ENCODE measurements around the gene LITAFD.

The LITAFD gene

GRCh38 chr16:8866118-8866883 is 15.8 kb upstream of the LITAFD start:
- H3K27me3 Mint-ChIP-seq (ENCODE audit: low read depth, poor library complexity) = peaks cover 3% of the 10 kb centered on the region
- TF ChIP-seq, protein P1, sequence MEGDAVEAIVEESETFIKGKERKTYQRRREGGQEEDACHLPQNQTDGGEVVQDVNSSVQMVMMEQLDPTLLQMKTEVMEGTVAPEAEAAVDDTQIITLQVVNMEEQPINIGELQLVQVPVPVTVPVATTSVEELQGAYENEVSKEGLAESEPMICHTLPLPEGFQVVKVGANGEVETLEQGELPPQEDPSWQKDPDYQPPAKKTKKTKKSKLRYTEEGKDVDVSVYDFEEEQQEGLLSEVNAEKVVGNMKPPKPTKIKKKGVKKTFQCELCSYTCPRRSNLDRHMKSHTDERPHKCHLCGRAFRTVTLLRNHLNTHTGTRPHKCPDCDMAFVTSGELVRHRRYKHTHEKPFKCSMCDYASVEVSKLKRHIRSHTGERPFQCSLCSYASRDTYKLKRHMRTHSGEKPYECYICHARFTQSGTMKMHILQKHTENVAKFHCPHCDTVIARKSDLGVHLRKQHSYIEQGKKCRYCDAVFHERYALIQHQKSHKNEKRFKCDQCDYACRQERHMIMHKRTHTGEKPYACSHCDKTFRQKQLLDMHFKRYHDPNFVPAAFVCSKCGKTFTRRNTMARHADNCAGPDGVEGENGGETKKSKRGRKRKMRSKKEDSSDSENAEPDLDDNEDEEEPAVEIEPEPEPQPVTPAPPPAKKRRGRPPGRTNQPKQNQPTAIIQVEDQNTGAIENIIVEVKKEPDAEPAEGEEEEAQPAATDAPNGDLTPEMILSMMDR (IDR thresholded peaks at IDR 0.05) = no peak
- DNase-seq = peak; percentile 60

GRCh38 chr16:8866884-8867215 is 15.3 kb upstream of the LITAFD start:
- no peaks in the 10 kb centered on the region for H3K9me3 Mint-ChIP-seq
- peaks cover 70% of the 10 kb centered on the region for H3K4me1 Mint-ChIP-seq
- no peak for DNase-seq
- TF ChIP-seq, protein P1 (IDR thresholded peaks at IDR 0.05) = no peak
- peaks cover 3% of the 10 kb centered on the region for H3K27me3 Mint-ChIP-seq (ENCODE audit: low read depth, poor library complexity)
- peak overlapping the region; percentile 93 for H3K4me3 Mint-ChIP-seq
- H3K27ac Mint-ChIP-seq = no peak overlapping the region
- H3K36me3 Mint-ChIP-seq (ENCODE audit: low read depth) = peaks cover 4% of the 10 kb centered on the region

More at GRCh38 chr16:8866118-8866883, 15.8 kb upstream of the LITAFD start:
- Mint-ChIP-seq H3K27ac (no peak overlapping the region), H3K9me3 (no peaks in the 10 kb centered on the region), H3K4me3 (peak overlapping the region; percentile 93), H3K4me1 (peaks cover 74% of the 10 kb centered on the region), H3K36me3 (ENCODE audit: low read depth) (peaks cover 4% of the 10 kb centered on the region)

DNA sequence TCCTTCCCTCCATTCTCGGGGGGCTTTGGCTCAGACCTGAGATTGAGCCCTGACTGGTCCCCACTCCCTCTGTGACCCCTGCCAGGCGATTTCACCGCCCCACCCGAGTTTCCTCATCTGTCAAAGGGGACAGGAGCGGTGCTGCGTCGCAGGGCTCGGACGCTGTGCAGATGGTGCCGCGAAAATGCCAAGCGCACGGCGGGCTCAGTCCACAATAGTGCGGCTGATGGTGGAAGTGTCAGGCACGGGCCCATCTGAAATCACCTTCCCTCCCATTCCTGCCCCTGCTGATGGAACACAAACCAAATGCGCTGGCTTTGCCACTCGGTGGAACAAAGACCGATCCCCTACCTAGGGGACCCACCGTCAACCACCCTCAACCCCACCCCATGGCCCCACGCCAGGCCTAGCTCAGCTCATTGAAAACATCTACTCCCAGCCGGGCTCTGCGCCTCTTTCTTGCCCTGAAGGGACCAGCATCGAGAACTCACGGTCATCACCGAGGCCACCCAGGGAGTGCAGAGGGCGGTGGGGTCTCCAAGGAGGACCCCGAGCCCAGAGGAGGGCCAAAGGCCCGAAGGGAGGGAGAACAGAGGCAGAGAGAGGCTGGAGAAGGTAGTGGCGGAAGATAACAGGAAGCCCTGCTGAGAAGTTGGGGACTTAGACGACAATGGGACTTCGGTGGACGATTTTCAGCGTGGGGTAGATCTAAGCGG is 14.8 kb upstream of the LITAFD start:
- peak; percentile 45 for DNase-seq
- H3K27me3 Mint-ChIP-seq (ENCODE audit: low read depth, poor library complexity) = peaks cover 3% of the 10 kb centered on the region
- TF ChIP-seq, protein P1 (IDR thresholded peaks at IDR 0.05) = no peak
- H3K36me3 Mint-ChIP-seq (ENCODE audit: low read depth) = peaks cover under 1% of the 10 kb centered on the region
- peak overlapping the region; percentile 58 for H3K27ac Mint-ChIP-seq
- H3K4me1 Mint-ChIP-seq = peaks cover 65% of the 10 kb centered on the region
- H3K9me3 Mint-ChIP-seq = no peaks in the 10 kb centered on the region
- peak overlapping the region; percentile 93 for H3K4me3 Mint-ChIP-seq

- H3K27me3 Mint-ChIP-seq (ENCODE audit: low read depth, poor library complexity) = peaks cover 3% of the 10 kb centered on the region
- H3K4me3 Mint-ChIP-seq = peak overlapping the region; percentile 93
- TF ChIP-seq, protein P1 (IDR thresholded peaks at IDR 0.05) = no peak
- H3K27ac Mint-ChIP-seq = peak overlapping the region; percentile 58
- H3K36me3 Mint-ChIP-seq (ENCODE audit: low read depth) = no peaks in the 10 kb centered on the region
- peaks cover 59% of the 10 kb centered on the region for H3K4me1 Mint-ChIP-seq
- DNase-seq = no peak
- H3K9me3 Mint-ChIP-seq = no peaks in the 10 kb centered on the region
These were observed 14.2 kb upstream of the LITAFD start for GRCh38 chr16:8867932-8868415.

DNA sequence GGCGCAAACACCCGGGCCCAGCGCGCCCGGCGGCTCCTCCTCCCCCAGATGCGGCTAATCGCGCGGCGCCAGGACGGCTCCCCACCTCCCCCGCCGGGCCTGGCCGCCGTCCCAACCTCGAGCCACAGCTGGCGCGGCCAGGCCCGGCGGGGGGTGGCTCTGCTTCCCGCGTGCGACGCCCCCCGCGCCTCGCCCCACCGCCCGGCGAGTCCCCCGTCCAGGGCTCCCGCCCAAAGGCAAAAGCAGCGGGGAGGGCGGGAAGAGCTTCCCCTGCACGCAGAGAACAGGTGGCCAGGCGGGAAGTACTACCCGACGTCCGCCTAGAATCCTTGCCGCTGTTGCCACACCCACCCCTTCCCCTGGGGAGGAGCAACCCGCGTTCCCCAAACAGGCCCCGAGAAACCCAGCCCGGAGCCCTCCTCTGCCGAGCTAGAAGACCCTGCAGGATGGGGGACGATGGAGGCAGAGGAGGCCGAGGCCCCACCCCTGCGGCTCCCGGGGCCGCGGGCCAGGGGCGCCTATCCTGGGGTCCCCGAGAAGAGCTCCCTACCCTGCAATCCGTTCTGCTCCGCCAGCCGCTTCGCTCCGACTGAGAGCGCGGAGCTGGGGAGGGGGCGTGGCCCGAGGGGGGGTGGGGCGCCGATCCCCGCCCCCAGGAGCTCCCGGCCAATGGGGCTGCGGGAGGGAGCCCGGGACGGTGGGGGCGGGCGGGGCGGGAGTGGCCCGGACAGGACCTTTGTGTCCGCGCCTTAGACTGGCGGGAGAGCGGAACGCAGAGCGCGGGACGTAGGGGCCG is 13.5 kb upstream of the LITAFD start, which contains the start of gene CARHSP1:
Gene CARHSP1 (minus strand): TSS at position 591 of the 796 bp plus-strand sequence. CDS start 9,678 bp downstream, outside the sequence.
- H3K4me3 Mint-ChIP-seq = peak within 1 kb of the TSS; percentile 93
- TF ChIP-seq, protein P1 (IDR thresholded peaks at IDR 0.05) = no peak
- peak within 1 kb of the TSS; percentile 58 for H3K27ac Mint-ChIP-seq
- peak; percentile 92 for DNase-seq
- H3K4me1 Mint-ChIP-seq = peaks cover 53% of the 10 kb centered on the region
- no peaks in the 10 kb centered on the region for H3K9me3 Mint-ChIP-seq
- no peaks in the 10 kb centered on the region for H3K36me3 Mint-ChIP-seq (ENCODE audit: low read depth)
- H3K27me3 Mint-ChIP-seq (ENCODE audit: low read depth, poor library complexity) = peaks cover 3% of the 10 kb centered on the region
